ENCODE data around the gene TMEM154. TPM values are rescaled to one million over a fixed set of nuclear protein-coding genes. Genes with fewer than 3 reads are reported as not detected.

TMEM154 gene
- total RNA-seq, 4 donors from 2014 or later: 1.3 to 4.5 (median 2.9) TPM

- H3K4me1 ChIP-seq: no peaks in the 10 kb centered on the region
- DNase-seq: no peak
- TF ChIP-seq POLR2A (IDR thresholded peaks at IDR 0.05) (no peak), CTCF (IDR thresholded peaks at IDR 0.05) (no peak)
Observed at GRCh38 chr4:152629908-152630307, 49.9 kb downstream of the TMEM154 start.

GRCh38 chr4:152628128-152628527, 51.7 kb downstream of the TMEM154 start:
- H3K36me3 ChIP-seq: no peaks in the 10 kb centered on the region
- H3K4me1 ChIP-seq: no peaks in the 10 kb centered on the region
- no peak overlapping the region for H3K27ac ChIP-seq
- H3K9me3 ChIP-seq: no peaks in the 10 kb centered on the region
- intact Hi-C loops (cut with DNase I; ENCODE audit: low total_unique reads): no loop called here
- no peak overlapping the region for H3K4me3 ChIP-seq
- no peak for DNase-seq
- no peaks in the 10 kb centered on the region for H3K27me3 ChIP-seq
- no peak for TF ChIP-seq CTCF (IDR thresholded peaks at IDR 0.05)
- no peak for TF ChIP-seq POLR2A (IDR thresholded peaks at IDR 0.05)

More at GRCh38 chr4:152629908-152630307, 49.9 kb downstream of the TMEM154 start:
- Histone ChIP-seq H3K4me3 (no peak overlapping the region), H3K9me3 (no peaks in the 10 kb centered on the region), H3K36me3 (no peaks in the 10 kb centered on the region), H3K27me3 (no peaks in the 10 kb centered on the region), H3K27ac (no peak overlapping the region)
- intact Hi-C loops (cut with DNase I; ENCODE audit: low total_unique reads): no loop called here

- no peak overlapping the region for H3K4me3 ChIP-seq
- no peaks in the 10 kb centered on the region for H3K4me1 ChIP-seq
- no peaks in the 10 kb centered on the region for H3K27me3 ChIP-seq
- DNase-seq: no peak
- intact Hi-C loops (cut with DNase I; ENCODE audit: low total_unique reads): no loop called here
- no peak for TF ChIP-seq POLR2A (IDR thresholded peaks at IDR 0.05)
- no peak for TF ChIP-seq CTCF (IDR thresholded peaks at IDR 0.05)
- H3K27ac ChIP-seq: no peak overlapping the region
- H3K9me3 ChIP-seq: no peaks in the 10 kb centered on the region
- H3K36me3 ChIP-seq: no peaks in the 10 kb centered on the region
Observed at GRCh38 chr4:152626790-152627189, 53.0 kb downstream of the TMEM154 start.

- no peak for DNase-seq
- no peak for TF ChIP-seq CTCF (IDR thresholded peaks at IDR 0.05)
- no peak for TF ChIP-seq POLR2A (IDR thresholded peaks at IDR 0.05)
- H3K4me3 ChIP-seq: no peak overlapping the region
- H3K4me1 ChIP-seq: no peaks in the 10 kb centered on the region
- intact Hi-C loops (cut with DNase I; ENCODE audit: low total_unique reads): no loop called here
- no peaks in the 10 kb centered on the region for H3K36me3 ChIP-seq
- H3K9me3 ChIP-seq: no peaks in the 10 kb centered on the region
- no peaks in the 10 kb centered on the region for H3K27me3 ChIP-seq
- H3K27ac ChIP-seq: no peak overlapping the region
Observed at GRCh38 chr4:152620915-152621314, 58.9 kb downstream of the TMEM154 start.

- H3K4me3 ChIP-seq: no peak overlapping the region
- no peaks in the 10 kb centered on the region for H3K36me3 ChIP-seq
- intact Hi-C loops (cut with DNase I; ENCODE audit: low total_unique reads): no loop called here
- H3K4me1 ChIP-seq: no peaks in the 10 kb centered on the region
- H3K27ac ChIP-seq: no peak overlapping the region
- no peaks in the 10 kb centered on the region for H3K9me3 ChIP-seq
- no peak for DNase-seq
- H3K27me3 ChIP-seq: no peaks in the 10 kb centered on the region
- no peak for TF ChIP-seq POLR2A (IDR thresholded peaks at IDR 0.05)
- TF ChIP-seq CTCF (IDR thresholded peaks at IDR 0.05): no peak
Observed at GRCh38 chr4:152620218-152620617, 59.6 kb downstream of the TMEM154 start.

Measured in uterus (tissue), 4 donors.